Measurements from ENCODE around the gene IRX5.

The IRX5 gene

DNA sequence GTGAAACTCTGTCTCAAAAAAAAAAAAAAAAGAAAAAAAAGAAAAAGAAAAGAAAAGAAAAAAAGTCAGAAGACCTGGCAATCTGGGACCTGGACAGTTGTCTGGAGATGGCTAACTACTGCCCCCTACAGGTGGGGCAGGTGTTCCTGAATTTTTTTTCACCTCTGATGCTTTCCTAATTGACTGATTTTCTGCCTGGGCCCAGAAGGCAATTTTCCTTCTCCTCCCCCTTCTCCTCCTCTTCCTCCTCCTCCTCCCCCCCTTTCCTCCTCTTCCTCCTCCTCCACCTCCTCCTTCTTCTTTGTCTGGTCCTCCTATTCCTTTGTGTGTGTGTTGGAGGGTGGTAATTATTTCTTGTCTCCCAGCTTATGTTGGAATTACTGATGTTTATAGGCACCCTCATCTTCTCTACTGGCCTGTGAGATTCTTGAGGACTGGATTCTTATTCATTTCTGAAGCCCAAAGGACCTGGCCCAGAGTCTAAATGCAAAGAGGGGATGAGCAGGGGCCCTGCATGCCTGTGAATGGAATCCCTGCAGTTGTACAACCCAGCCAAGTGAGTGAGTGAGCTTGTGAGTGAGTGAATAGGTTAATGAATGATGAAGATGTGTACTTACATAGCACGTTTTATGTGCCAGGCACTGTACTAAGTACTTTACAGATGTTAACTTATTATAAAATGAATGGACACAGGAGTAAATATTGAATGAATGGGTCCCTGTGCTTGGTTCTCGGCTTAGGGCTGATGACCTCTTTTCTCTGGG, 26.9 kb downstream of the IRX5 start:
- TF ChIP-seq, protein P1, sequence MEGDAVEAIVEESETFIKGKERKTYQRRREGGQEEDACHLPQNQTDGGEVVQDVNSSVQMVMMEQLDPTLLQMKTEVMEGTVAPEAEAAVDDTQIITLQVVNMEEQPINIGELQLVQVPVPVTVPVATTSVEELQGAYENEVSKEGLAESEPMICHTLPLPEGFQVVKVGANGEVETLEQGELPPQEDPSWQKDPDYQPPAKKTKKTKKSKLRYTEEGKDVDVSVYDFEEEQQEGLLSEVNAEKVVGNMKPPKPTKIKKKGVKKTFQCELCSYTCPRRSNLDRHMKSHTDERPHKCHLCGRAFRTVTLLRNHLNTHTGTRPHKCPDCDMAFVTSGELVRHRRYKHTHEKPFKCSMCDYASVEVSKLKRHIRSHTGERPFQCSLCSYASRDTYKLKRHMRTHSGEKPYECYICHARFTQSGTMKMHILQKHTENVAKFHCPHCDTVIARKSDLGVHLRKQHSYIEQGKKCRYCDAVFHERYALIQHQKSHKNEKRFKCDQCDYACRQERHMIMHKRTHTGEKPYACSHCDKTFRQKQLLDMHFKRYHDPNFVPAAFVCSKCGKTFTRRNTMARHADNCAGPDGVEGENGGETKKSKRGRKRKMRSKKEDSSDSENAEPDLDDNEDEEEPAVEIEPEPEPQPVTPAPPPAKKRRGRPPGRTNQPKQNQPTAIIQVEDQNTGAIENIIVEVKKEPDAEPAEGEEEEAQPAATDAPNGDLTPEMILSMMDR (IDR thresholded peaks at IDR 0.05; ENCODE audit: insufficient read depth, low read depth, low read length, missing control alignments) = peak; percentile 51
- DNase-seq (ENCODE audit: low read depth) = peak; percentile 41
- H3K4me3 ChIP-seq (ENCODE audit: low read depth, low read length) = no peak overlapping the region

DNA sequence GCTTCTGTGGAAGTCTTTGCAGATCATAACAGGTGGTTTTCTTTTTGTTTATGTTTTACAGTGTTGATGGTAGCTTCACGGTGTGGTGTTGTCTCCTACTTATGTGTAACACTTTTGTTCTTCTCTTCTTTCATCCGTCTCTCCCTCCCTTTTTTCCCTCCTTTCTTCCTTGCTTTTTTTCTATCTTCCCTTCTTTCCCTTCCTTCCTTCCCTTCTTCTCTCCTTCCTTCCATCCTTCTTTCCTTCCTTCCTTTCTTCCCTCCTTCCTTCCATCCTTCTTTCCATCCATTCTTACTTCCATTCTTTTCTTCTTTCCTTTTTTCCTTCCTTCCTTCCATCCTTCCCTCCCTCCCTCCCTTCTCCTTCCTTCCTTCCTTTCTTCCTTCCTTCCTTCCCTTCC, 31.4 kb downstream of the IRX5 start:
- no peak overlapping the region for H3K4me3 ChIP-seq (ENCODE audit: low read depth, low read length)
- DNase-seq (ENCODE audit: low read depth) = no peak
- TF ChIP-seq, protein P1 (IDR thresholded peaks at IDR 0.05; ENCODE audit: insufficient read depth, low read depth, low read length, missing control alignments) = no peak

DNA sequence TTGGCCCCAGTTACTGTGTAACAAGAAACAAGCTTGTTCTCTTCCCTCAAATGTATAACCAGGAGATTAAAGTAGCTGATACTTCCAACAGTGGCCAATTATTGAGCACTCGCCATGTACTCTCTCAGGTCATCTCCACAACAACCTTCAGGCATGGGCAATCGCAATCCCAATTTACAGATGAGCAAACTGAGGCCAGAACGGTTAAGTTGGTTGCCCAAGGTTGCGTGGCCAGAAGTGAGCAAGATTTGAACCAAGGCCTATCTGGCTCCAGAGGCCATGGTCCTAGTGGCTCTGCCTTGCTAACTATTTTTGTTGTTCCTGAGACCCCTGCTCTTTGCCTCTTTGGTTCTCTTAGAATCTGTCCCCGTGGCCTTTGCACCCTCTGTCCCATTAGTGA, 33.6 kb downstream of the IRX5 start:
- DNase-seq (ENCODE audit: low read depth) = no peak
- TF ChIP-seq, protein P1 (IDR thresholded peaks at IDR 0.05; ENCODE audit: insufficient read depth, low read depth, low read length, missing control alignments) = no peak
- H3K4me3 ChIP-seq (ENCODE audit: low read depth, low read length) = no peak overlapping the region

DNA sequence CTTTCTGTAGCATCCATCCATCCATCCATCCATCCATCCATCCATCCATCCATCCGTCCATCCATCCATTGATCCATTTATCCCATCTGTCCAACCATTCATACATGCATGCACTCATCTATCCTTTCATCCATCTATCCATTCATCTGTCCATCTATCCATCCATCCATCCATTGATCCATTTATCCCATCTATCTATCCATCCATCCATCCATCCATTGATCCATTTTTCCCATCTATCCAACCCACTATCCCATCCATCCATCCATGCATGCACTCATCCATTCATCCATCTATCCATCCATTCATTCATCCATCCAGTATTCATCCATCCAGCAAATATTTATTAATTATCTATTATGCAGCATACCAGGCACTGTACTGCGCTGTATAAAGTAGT, 34.8 kb downstream of the IRX5 start:
- DNase-seq (ENCODE audit: low read depth) = no peak
- no peak overlapping the region for H3K4me3 ChIP-seq (ENCODE audit: low read depth, low read length)
- TF ChIP-seq, protein P1 (IDR thresholded peaks at IDR 0.05; ENCODE audit: insufficient read depth, low read depth, low read length, missing control alignments) = no peak

DNA sequence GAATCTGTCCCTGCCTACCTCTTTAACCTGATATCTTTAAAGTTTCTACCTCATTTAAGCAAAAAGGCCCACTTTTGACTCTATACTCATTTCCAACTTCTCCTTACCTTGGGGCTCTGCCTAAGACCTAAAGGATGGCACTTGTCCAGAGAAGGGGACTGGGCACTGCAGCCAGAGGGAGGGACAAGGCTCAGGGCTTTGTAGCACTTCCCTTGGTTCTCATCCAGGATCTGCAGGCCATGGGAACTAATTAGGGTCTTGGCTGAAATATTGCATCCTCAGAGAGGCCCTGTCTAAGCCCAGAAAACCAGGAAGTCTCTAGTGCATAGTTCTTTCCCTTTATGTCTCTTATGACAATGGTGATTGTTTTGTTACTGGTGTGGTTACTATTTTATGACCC, 37.3 kb downstream of the IRX5 start:
- TF ChIP-seq, protein P1 (IDR thresholded peaks at IDR 0.05; ENCODE audit: insufficient read depth, low read depth, low read length, missing control alignments) = no peak
- H3K4me3 ChIP-seq (ENCODE audit: low read depth, low read length) = no peak overlapping the region
- no peak for DNase-seq (ENCODE audit: low read depth)

DNA sequence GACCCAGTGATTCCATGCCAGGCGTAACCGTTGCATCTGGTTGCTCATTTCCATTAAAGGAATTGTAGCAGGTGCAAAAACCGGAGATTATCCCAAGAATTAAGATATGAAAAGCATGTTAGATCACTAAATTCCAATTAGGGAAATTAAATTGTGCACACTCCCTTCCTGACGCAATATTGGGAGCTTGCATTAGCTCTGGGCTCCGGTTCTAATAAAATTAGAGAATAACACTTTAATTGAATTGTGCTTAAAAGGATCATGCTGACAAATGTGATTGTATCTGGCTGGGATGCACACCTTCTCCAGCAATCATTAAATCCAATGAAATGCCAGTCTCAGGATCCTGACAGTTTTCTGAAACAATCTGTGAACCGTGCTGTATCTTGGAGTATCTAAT, 38.1 kb downstream of the IRX5 start:
- no peak for DNase-seq (ENCODE audit: low read depth)
- TF ChIP-seq, protein P1 (IDR thresholded peaks at IDR 0.05; ENCODE audit: insufficient read depth, low read depth, low read length, missing control alignments) = no peak
- no peak overlapping the region for H3K4me3 ChIP-seq (ENCODE audit: low read depth, low read length)

DNA sequence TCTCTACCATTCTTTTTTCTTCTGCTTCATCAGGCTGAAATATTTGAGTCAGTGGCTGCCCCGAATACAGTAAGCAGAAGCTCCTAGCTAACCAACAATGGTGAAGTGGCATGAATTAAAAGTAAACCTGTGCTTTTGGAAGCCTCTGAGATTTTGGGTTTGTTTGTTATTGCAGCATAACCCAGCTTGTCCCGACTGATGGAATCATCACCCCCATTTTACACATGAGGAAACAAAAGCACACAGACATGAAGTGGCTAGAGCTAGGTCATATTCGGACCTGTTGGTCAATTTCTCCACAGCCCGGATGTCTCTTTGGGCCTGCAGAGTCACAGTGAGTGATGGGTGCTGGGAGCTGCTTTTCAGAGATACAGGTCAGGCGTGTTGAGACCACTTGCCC, 39.4 kb downstream of the IRX5 start:
- TF ChIP-seq, protein P1 (IDR thresholded peaks at IDR 0.05; ENCODE audit: insufficient read depth, low read depth, low read length, missing control alignments) = no peak
- DNase-seq (ENCODE audit: low read depth) = no peak
- H3K4me3 ChIP-seq (ENCODE audit: low read depth, low read length) = no peak overlapping the region

Data from GM12865 (cell line).